Ishikawa (cell line): ENCODE results near the gene GDPD5.

Source experiments
- CREB1 ChIP-seq: IDR thresholded peaks from 2 replicates; pipeline ENCODE4 v1.6.1; 2012; ENCODE audit warnings: low read depth
- EGR1 ChIP-seq: IDR thresholded peaks from 2 replicates; pipeline ENCODE4 v1.6.1; 2012
- EP300 ChIP-seq: IDR thresholded peaks from 2 replicates; pipeline ENCODE4 v1.6.1; 2012; ENCODE audit warnings: borderline replicate concordance
- FOXM1 ChIP-seq: IDR thresholded peaks from 2 replicates; pipeline ENCODE4 v1.6.1; 2012; ENCODE audit warnings: low read depth, borderline replicate concordance
- MAX ChIP-seq: IDR thresholded peaks from 2 replicates; pipeline ENCODE4 v1.6.1; 2012
- NFIC ChIP-seq: IDR thresholded peaks from 2 replicates; pipeline ENCODE4 v1.6.1; 2012
- RAD21 ChIP-seq: IDR thresholded peaks from 2 replicates; pipeline ENCODE4 v1.6.1; 2012; ENCODE audit warnings: low read depth
- REST ChIP-seq: IDR thresholded peaks from 2 replicates; pipeline ENCODE4 v1.6.1; 2012; ENCODE audit warnings: low read depth, mild to moderate bottlenecking
- TAF1 ChIP-seq: IDR thresholded peaks from 2 replicates; pipeline ENCODE4 v1.6.1; 2012; ENCODE audit warnings: low read depth, mild to moderate bottlenecking
- TCF12 ChIP-seq: IDR thresholded peaks from 2 replicates; pipeline ENCODE4 v1.6.1; 2012; ENCODE audit warnings: low read depth
- TEAD4 ChIP-seq: IDR thresholded peaks from 2 replicates; pipeline ENCODE4 v1.6.1; 2012
- YY1 ChIP-seq: IDR thresholded peaks from 2 replicates; pipeline ENCODE4 v1.6.1; 2012; ENCODE audit warnings: low read depth
- ZBTB7A ChIP-seq: IDR thresholded peaks from 2 replicates; pipeline ENCODE4 v1.6.1; 2012; ENCODE audit warnings: low read depth

- TF ChIP-seq EGR1 = no peak
- no peak for TF ChIP-seq ZBTB7A
- TF ChIP-seq YY1 = no peak
- TF ChIP-seq REST = no peak
- TF ChIP-seq MAX = no peak
- TF ChIP-seq EP300 = no peak
- TF ChIP-seq TAF1 = no peak
- TF ChIP-seq TEAD4 = no peak
- no peak for TF ChIP-seq RAD21
- no peak for TF ChIP-seq TCF12
- TF ChIP-seq NFIC = no peak
- TF ChIP-seq FOXM1 = no peak
- no peak for TF ChIP-seq CREB1
Observed at GRCh38 chr11:75428989-75429640, 96.6 kb downstream of the GDPD5 start.
